ENCODE results near the gene ABLIM1.

The ABLIM1 gene

GRCh38 chr10:114479836-114480235, 178.2 kb downstream of the ABLIM1 start:
- DNase-seq (ENCODE audit: low read depth, low spot score): no peak

GRCh38 chr10:114479307-114479706, 178.8 kb downstream of the ABLIM1 start:
- DNase-seq (ENCODE audit: low read depth, low spot score): no peak
- no peak overlapping the region for H3K27ac ChIP-seq

More at GRCh38 chr10:114479836-114480235, 178.2 kb downstream of the ABLIM1 start:
- no peak overlapping the region for H3K27ac ChIP-seq

- no peak overlapping the region for H3K27ac ChIP-seq
- DNase-seq (ENCODE audit: low read depth, low spot score): no peak
Observed at GRCh38 chr10:114478281-114478680, 179.8 kb downstream of the ABLIM1 start.

GRCh38 chr10:114477285-114477684, 180.8 kb downstream of the ABLIM1 start:
- H3K27ac ChIP-seq: no peak overlapping the region
- no peak for DNase-seq (ENCODE audit: low read depth, low spot score)

- H3K27ac ChIP-seq: no peak overlapping the region
- DNase-seq (ENCODE audit: low read depth, low spot score): no peak
Observed at GRCh38 chr10:114474989-114475388, 183.1 kb downstream of the ABLIM1 start.

- no peak overlapping the region for H3K27ac ChIP-seq
- DNase-seq (ENCODE audit: low read depth, low spot score): no peak
Observed at GRCh38 chr10:114473776-114474175, 184.3 kb downstream of the ABLIM1 start.

- H3K27ac ChIP-seq: peak overlapping the region; percentile 33
Observed at GRCh38 chr10:114472877-114473253, 185.2 kb downstream of the ABLIM1 start.

GRCh38 chr10:114471906-114472876, 185.9 kb downstream of the ABLIM1 start:
- no peak for DNase-seq (ENCODE audit: low read depth, low spot score)
- peak overlapping the region; percentile 33 for H3K27ac ChIP-seq

More at GRCh38 chr10:114472877-114473253, 185.2 kb downstream of the ABLIM1 start:
- DNase-seq (ENCODE audit: low read depth, low spot score): no peak

GRCh38 chr10:114470956-114471905, 186.8 kb downstream of the ABLIM1 start:
- no peak for DNase-seq (ENCODE audit: low read depth, low spot score)
- peak overlapping the region; percentile 33 for H3K27ac ChIP-seq

- DNase-seq (ENCODE audit: low read depth, low spot score): no peak
- no peak overlapping the region for H3K27ac ChIP-seq
Observed at GRCh38 chr10:114470361-114470760, 187.7 kb downstream of the ABLIM1 start.

- H3K27ac ChIP-seq: no peak overlapping the region
- DNase-seq (ENCODE audit: low read depth, low spot score): no peak
Observed at GRCh38 chr10:114458955-114459354, 199.1 kb downstream of the ABLIM1 start.

GRCh38 chr10:114458216-114458920, 199.7 kb downstream of the ABLIM1 start:
- H3K27ac ChIP-seq: no peak overlapping the region
- no peak for DNase-seq (ENCODE audit: low read depth, low spot score)

GRCh38 chr10:114453576-114453975, 204.5 kb downstream of the ABLIM1 start:
- no peak for DNase-seq (ENCODE audit: low read depth, low spot score)
- H3K27ac ChIP-seq: no peak overlapping the region

GRCh38 chr10:114448897-114449296, 209.2 kb downstream of the ABLIM1 start:
- no peak overlapping the region for H3K27ac ChIP-seq
- no peak for DNase-seq (ENCODE audit: low read depth, low spot score)

- no peak for DNase-seq (ENCODE audit: low read depth, low spot score)
- no peak overlapping the region for H3K27ac ChIP-seq
Observed at GRCh38 chr10:114445332-114445731, 212.7 kb downstream of the ABLIM1 start.

- no peak for DNase-seq (ENCODE audit: low read depth, low spot score)
- no peak overlapping the region for H3K27ac ChIP-seq
Observed at GRCh38 chr10:114444819-114445218, 213.3 kb downstream of the ABLIM1 start.

- no peak overlapping the region for H3K27ac ChIP-seq
- no peak for DNase-seq (ENCODE audit: low read depth, low spot score)
Observed at GRCh38 chr10:114442091-114442630, 215.9 kb downstream of the ABLIM1 start.

- no peak for DNase-seq (ENCODE audit: low read depth, low spot score)
- no peak overlapping the region for H3K27ac ChIP-seq
Observed at GRCh38 chr10:114441107-114441506, 217.0 kb downstream of the ABLIM1 start.

GRCh38 chr10:114437473-114438292, 220.4 kb downstream of the ABLIM1 start:
- no peak for DNase-seq (ENCODE audit: low read depth, low spot score)
- no peak overlapping the region for H3K27ac ChIP-seq
